HepG2 (cell line): ENCODE results near the gene TMCC1. TPM values are rescaled to one million over a fixed set of nuclear protein-coding genes. Genes with fewer than 3 reads are reported as not detected.

Experiments used
- ATAC-seq: fragments of 200-7000 bp; cut with Tn5 transposase; 3 replicates; pipeline ENCODE4 v1.9.1; 2020; ENCODE audit warnings: mild to moderate bottlenecking, moderate library complexity
- BruUV-seq: library from RNA; stranded (reverse); fragments of 400-500 nt; replicated peaks from 2 replicates; lab custom pipeline; 2021; lab: Mats Ljungman, UMichigan
- CTCF ChIA-PET: fragments of 300-600 bp; formaldehyde crosslinking; extraction: SDS; loops from one replicate; lab custom pipeline; 2021; ENCODE audit warnings: low total read pairs, inconsistent platforms, low intra/inter-chr PET ratio; lab: Yijun Ruan, JAX
- POLR2A ChIA-PET: fragments of 350-600 bp; sonication (Branson Sonifier 250); formaldehyde crosslinking; loops from one replicate; lab custom pipeline; 2020; ENCODE audit warnings: antibody characterized with exemption, inconsistent platforms; lab: Yijun Ruan, JAX
- DNase-seq: peaks from one replicate; pipeline ENCODE4 v3.0.0-alpha.2; 2015; ENCODE audit warnings: low spot score
- FAIRE-seq: peaks from 3 replicates; lab custom pipeline; 2011; peaks lifted over from hg19 to GRCh38; lab: Jason Lieb, UNC
- H2AFZ ChIP-seq: one replicate; pipeline ENCODE4 v1.6.1; 2011; ENCODE audit warnings: low read length, inconsistent platforms
- H3K27ac ChIP-seq: fragments of 300-600 bp; 3 replicates; pipeline ENCODE4 v1.8.0; 2011; ENCODE audit warnings: mixed run types, mild to moderate bottlenecking, mixed read lengths, low read length, inconsistent platforms; ENCODE audit not compliant: insufficient read depth; ENCODE audit errors: extremely low read length
- H3K27me3 ChIP-seq, 2 experiments: fragments of 200-600 bp in 1 of 2; 2 replicates in 1 of 2; 3 replicates in 1 of 2; pipeline versions ENCODE4 v1.6.0 to v1.8.0; 2011; ENCODE audit warnings: low read length in 2 of 2, mild to moderate bottlenecking in 2 of 2, moderate library complexity in 2 of 2, inconsistent platforms in 1 of 2; ENCODE audit not compliant: insufficient read depth in 2 of 2, control insufficient read depth in 1 of 2
- H3K36me3 ChIP-seq, 2 experiments: fragments of 200-600 bp in 1 of 2; replicated peaks in 1 of 2; 2 replicates in 1 of 2; 3 replicates in 1 of 2; pipeline versions ENCODE4 v1.5.1 to v1.8.0; 2011; ENCODE audit warnings: low read length in 2 of 2, inconsistent platforms in 1 of 2; ENCODE audit not compliant: insufficient read depth in 2 of 2, control insufficient read depth in 1 of 2
- H3K4me1 ChIP-seq: 2 replicates; pipeline ENCODE4 v1.5.1; 2012; ENCODE audit warnings: low read length, inconsistent platforms; ENCODE audit not compliant: insufficient read depth
- H3K4me2 ChIP-seq: 2 replicates; pipeline ENCODE4 v1.6.0; 2011; ENCODE audit warnings: low read depth, low read length, inconsistent platforms
- H3K4me3 ChIP-seq, 3 experiments: fragments of 200-600 bp in 1 of 3; sonication (generic), shearing (Covaris generic) in 1 of 3; replicated peaks in 1 of 3; 2 replicates each; pipeline ENCODE4 v1.5.1; 2011 to 2016; ENCODE audit warnings: low read length in 3 of 3, inconsistent platforms in 2 of 3, low read depth in 2 of 3, mild to moderate bottlenecking in 2 of 3, control low read depth in 1 of 3, mixed read lengths in 1 of 3; ENCODE audit not compliant: insufficient read depth in 1 of 3
- H3K79me2 ChIP-seq: one replicate; pipeline ENCODE4 v1.6.1; 2011; ENCODE audit warnings: low read length, inconsistent platforms; ENCODE audit not compliant: insufficient read depth
- H3K9ac ChIP-seq: 2 replicates; pipeline ENCODE4 v1.6.0; 2011; ENCODE audit warnings: mild to moderate bottlenecking, low read depth, low read length, inconsistent platforms; ENCODE audit not compliant: insufficient read depth
- H3K9me3 ChIP-seq: 2 replicates; pipeline ENCODE4 v1.5.1; 2012; ENCODE audit warnings: mild to moderate bottlenecking, low read length
- H4K20me1 ChIP-seq: 2 replicates; pipeline ENCODE4 v1.6.0; 2011; ENCODE audit warnings: inconsistent platforms, mild to moderate bottlenecking, low read length, moderate library complexity; ENCODE audit not compliant: insufficient read depth
- CHD2 ChIP-seq: IDR thresholded peaks from 2 replicates; pipeline ENCODE4 v1.6.1; 2011; ENCODE audit warnings: low read depth, low read length, improper control_type of control experiment
- DNMT3B ChIP-seq: conservative IDR thresholded peaks from 2 replicates; pipeline ENCODE4 v1.6.1; 2016; ENCODE audit warnings: missing biosample characterization, control low read depth
- KLF9 ChIP-seq: IDR thresholded peaks from 2 replicates; pipeline ENCODE4 v1.6.1; 2016; ENCODE audit warnings: low read depth
- POLR2G ChIP-seq: fragments of 200-400 bp; formaldehyde crosslinking; IDR thresholded peaks from 2 replicates; pipeline ENCODE4 v1.6.1; 2018; ENCODE audit warnings: mild to moderate bottlenecking, low read depth, low read length, moderate library complexity
- RBFOX2 ChIP-seq: fragments of 200-400 bp; formaldehyde crosslinking; IDR thresholded peaks from 2 replicates; pipeline ENCODE4 v1.6.1; 2017; ENCODE audit warnings: low read depth, mild to moderate bottlenecking, low read length
- SRSF9 ChIP-seq: fragments of 200-400 bp; formaldehyde crosslinking; IDR thresholded peaks from 2 replicates; pipeline ENCODE4 v1.6.1; 2018; ENCODE audit warnings: borderline replicate concordance, mild to moderate bottlenecking, low read depth, low read length; ENCODE audit not compliant: insufficient read depth, poor library complexity, severe bottlenecking
- ZNF326 ChIP-seq: sonication (generic); formaldehyde crosslinking; IDR thresholded peaks from 2 replicates; pipeline ENCODE4 v1.4.0; 2020; ENCODE audit warnings: missing genetic modification reagents, borderline replicate concordance
- ZNF329 ChIP-seq: sonication (generic); formaldehyde crosslinking; IDR thresholded peaks from 2 replicates; pipeline ENCODE4 v1.9.0; 2021; ENCODE audit warnings: low read depth, mild to moderate bottlenecking, missing genetic modification reagents
- ZNF7 ChIP-seq: IDR thresholded peaks from 2 replicates; pipeline ENCODE4 v1.6.1; 2016; ENCODE audit warnings: missing biosample characterization, missing genetic modification reagents
- WGBS: methylation state at CpG from one replicate; pipeline ENCODE4 v1.1.6; 2017; ENCODE audit warnings: low lambda C conversion rate; 5-methylcytosine and 5-hydroxymethylcytosine counted together
- in situ Hi-C: cut with HindIII; loops from 2 replicates; pipeline ENCODE4 v1.10.0; 2017; ENCODE audit warnings: low pct_unique_long_range_greater_than_20kb; ENCODE audit not compliant: extremely low pct_ligation_motif_present
- intact Hi-C: fragments of 100-400 bp; cut with micrococcal nuclease; formaldehyde crosslinking; loops from one replicate; pipeline ENCODE4 v1.10.0; 2022; ENCODE audit not compliant: unreplicated experiment
- polyA plus RNA-seq, 8 experiments: library from polyadenylated mRNA; depleted of rRNA in 3 of 8; stranded (reverse) in 7 of 8; unstranded in 1 of 8; fragments of >200 nt; fragmentation: Illumina TruSeq in 4 of 8; extraction: Trizol in 4 of 8; gene quantifications; 2 replicates each; pipeline versions ENCODE4 v1.2.1 to v1.2.3, GENCODE V29; 2011 to 2016; ENCODE audit warnings: low read depth in 4 of 8, missing spikeins in 1 of 8, mixed read lengths in 1 of 8; ENCODE audit not compliant: insufficient read depth in 1 of 8
- total RNA-seq, 5 experiments: library from RNA; depleted of rRNA; stranded (reverse); fragments of >200 nt; fragmentation: Illumina TruSeq; extraction: Trizol; gene quantifications; 2 replicates each; pipeline ENCODE4 v1.2.3, GENCODE V29; 2016; ENCODE audit warnings: low read depth in 1 of 5
- TF ChIP-seq, protein P1 (sequence below): conservative IDR thresholded peaks from 2 replicates; pipeline ENCODE4 v1.6.1; 2018; ENCODE audit warnings: missing genetic modification reagents
- TF ChIP-seq, protein P2 (sequence below): sonication (generic); formaldehyde crosslinking; IDR thresholded peaks from 2 replicates; pipeline ENCODE4 v1.4.0; 2020; ENCODE audit warnings: mild to moderate bottlenecking, missing genetic modification reagents
- TF ChIP-seq, protein P3 (sequence below): sonication (generic); formaldehyde crosslinking; IDR thresholded peaks from 2 replicates; pipeline ENCODE4 v1.8.0; 2022; ENCODE audit warnings: missing genetic modification reagents, low read depth, mild to moderate bottlenecking, borderline replicate concordance
- TF ChIP-seq, protein P4 (sequence below): sonication (generic); formaldehyde crosslinking; IDR thresholded peaks from 2 replicates; pipeline ENCODE4 v1.9.0; 2021; ENCODE audit warnings: missing genetic modification reagents, borderline replicate concordance

Gene TMCC1
- total and polyA plus RNA-seq, 2 of the 13 experiments (the other 11 are each of a cell fraction or from before 2014, with no cell fraction given), result 12.1 to 264 TPM

DNA sequence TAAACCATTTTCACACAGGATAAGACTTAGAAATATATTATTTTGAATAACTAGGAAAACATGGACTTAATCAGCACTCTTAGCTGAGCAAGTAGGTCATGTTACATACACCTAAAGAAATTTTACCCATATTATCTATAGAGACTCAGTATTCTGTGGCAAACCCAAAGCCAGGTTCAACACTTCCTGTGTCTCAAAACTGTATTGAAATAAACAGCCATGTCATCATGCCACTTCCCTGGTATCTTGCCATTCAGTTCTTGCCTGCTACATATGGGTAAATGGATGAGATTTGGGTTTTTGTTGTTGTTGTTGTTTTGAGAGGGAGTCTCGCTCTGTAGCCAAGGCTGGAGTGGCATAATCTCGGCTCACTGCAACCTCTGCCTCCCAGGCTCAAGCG is 145.5 kb downstream of the TMCC1 start:
- H3K9me3 ChIP-seq, result peaks cover 7% of the 10 kb centered on the region
- in situ Hi-C loops (no loop called here), intact Hi-C loops (no loop called here)
- H3K36me3 ChIP-seq, result no peaks in the 10 kb centered on the region
- no peaks in the 10 kb centered on the region for H4K20me1 ChIP-seq
- WGBS, result 100% methylated on average over 3 of the region's 3 CpGs
- no peak for ATAC-seq
- no peaks in the 10 kb centered on the region for H3K4me1 ChIP-seq
- H3K4me3 ChIP-seq, result no peak overlapping the region
- H3K79me2 ChIP-seq, result no peaks in the 10 kb centered on the region
- CTCF ChIA-PET, result no interaction called here
- no peak overlapping the region for H2AFZ ChIP-seq
- H3K27me3 ChIP-seq, result no peaks in the 10 kb centered on the region
- BruUV-seq, result no TSS peak
- DNase-seq, result no peak
- FAIRE-seq, result no peak
- H3K9ac ChIP-seq, result no peak overlapping the region
- POLR2A ChIA-PET, result no interaction called here
- H3K27ac ChIP-seq, result no peak overlapping the region
- H3K4me2 ChIP-seq, result no peak overlapping the region
- TF ChIP-seq, protein P1, sequence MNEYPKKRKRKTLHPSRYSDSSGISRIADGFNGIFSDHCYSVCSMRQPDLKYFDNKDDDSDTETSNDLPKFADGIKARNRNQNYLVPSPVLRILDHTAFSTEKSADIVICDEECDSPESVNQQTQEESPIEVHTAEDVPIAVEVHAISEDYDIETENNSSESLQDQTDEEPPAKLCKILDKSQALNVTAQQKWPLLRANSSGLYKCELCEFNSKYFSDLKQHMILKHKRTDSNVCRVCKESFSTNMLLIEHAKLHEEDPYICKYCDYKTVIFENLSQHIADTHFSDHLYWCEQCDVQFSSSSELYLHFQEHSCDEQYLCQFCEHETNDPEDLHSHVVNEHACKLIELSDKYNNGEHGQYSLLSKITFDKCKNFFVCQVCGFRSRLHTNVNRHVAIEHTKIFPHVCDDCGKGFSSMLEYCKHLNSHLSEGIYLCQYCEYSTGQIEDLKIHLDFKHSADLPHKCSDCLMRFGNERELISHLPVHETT (CRISPR knock-in tag), result no peak
- TF ChIP-seq KLF9 (CRISPR knock-in tag) (no peak), ZNF326 (no peak), RBFOX2 (no peak), ZNF329 (CRISPR knock-in tag) (no peak), DNMT3B (CRISPR knock-in tag) (no peak), ZNF7 (CRISPR knock-in tag) (no peak), SRSF9 (no peak), CHD2 (no peak), POLR2G (no peak)
- TF ChIP-seq, protein P2, sequence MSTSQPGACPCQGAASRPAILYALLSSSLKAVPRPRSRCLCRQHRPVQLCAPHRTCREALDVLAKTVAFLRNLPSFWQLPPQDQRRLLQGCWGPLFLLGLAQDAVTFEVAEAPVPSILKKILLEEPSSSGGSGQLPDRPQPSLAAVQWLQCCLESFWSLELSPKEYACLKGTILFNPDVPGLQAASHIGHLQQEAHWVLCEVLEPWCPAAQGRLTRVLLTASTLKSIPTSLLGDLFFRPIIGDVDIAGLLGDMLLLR (CRISPR knock-in tag), result no peak
- TF ChIP-seq, protein P3, sequence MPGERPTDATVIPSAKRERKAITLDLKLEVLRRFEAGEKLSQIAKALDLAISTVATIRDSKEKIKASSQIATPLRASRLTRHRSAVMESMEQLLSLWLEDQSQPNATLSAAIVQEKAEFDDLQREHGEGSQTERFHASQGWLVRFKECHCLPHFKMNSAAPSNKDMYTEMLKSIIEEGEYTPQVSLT (CRISPR knock-in tag), result no peak
- TF ChIP-seq, protein P4, sequence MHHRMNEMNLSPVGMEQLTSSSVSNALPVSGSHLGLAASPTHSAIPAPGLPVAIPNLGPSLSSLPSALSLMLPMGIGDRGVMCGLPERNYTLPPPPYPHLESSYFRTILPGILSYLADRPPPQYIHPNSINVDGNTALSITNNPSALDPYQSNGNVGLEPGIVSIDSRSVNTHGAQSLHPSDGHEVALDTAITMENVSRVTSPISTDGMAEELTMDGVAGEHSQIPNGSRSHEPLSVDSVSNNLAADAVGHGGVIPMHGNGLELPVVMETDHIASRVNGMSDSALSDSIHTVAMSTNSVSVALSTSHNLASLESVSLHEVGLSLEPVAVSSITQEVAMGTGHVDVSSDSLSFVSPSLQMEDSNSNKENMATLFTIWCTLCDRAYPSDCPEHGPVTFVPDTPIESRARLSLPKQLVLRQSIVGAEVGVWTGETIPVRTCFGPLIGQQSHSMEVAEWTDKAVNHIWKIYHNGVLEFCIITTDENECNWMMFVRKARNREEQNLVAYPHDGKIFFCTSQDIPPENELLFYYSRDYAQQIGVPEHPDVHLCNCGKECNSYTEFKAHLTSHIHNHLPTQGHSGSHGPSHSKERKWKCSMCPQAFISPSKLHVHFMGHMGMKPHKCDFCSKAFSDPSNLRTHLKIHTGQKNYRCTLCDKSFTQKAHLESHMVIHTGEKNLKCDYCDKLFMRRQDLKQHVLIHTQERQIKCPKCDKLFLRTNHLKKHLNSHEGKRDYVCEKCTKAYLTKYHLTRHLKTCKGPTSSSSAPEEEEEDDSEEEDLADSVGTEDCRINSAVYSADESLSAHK (CRISPR knock-in tag), result no peak
